ENCODE results near the gene ANKRD10.
A peak's percentile ranks its signal among the peaks of the same experiment; 100 is the strongest.

ANKRD10 gene

DNA sequence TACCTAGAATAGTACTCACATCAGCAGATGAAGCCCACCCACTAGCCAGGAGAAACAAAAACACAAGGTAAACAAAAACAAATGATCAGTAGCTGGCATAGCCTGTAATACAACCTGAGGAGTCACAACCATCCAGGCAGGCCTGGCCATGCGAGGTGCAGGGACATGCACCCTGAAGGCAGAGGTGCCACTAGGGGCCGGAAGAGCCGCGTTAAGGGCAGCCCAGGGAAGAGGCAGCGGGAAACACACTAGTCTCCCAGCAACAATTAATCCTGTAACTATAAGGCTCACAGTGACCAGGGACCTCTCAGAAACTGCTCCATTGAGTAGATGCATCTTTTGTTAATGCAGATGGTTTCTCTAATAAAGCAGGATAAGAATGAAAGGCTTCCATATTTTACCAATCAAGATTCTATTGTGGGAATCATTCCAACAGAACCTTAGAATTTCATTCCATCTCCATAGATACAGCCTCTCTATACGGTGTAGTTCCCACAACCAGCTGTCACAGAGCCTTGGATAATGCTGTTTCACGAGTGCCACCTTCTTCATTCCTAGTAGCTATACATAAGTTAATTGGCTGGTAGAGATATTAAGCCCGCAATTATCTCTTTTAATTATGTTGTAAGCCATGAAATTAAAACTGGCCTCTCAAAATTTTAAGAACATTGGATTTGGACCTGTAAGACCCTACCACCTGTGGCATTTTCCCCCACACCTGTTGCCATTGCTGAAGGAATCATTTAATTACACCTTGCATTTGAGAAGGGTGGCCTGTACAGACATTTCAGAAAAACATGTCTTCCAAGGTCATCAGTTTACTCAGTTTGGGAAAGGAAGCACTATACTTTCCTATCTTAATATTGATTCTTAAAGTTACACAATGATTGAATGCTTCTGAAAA, 28.7 kb downstream of the ANKRD10 start:
- no peak for DNase-seq (ENCODE audit: low read depth in 2 of 2)

GRCh38 chr13:110885516-110885915, 29.4 kb downstream of the ANKRD10 start:
- DNase-seq (ENCODE audit: low read depth in 2 of 2): no peak

GRCh38 chr13:110884517-110884916, 30.4 kb downstream of the ANKRD10 start:
- no peak for DNase-seq (ENCODE audit: low read depth in 2 of 2)

DNA sequence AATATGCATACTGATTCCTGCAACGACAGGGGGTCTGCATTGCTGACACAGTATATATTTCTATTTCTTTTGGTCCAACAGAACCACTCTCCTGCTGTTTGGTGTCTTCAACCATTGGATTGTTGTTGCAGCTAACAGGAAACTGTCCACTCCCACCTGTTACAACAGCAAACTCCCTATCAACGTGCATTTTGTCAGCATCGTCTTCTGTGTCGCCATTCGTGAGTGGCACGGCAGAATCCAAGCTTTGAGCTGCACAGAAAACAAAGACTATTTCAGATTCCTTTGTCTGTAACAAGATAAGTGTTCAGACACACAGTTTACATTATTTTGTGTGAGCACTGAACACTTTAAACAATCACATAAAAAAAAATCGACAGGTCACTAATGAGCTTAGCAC, 31.3 kb downstream of the ANKRD10 start:
- DNase-seq (ENCODE audit: low read depth in 2 of 2): no peak

DNA sequence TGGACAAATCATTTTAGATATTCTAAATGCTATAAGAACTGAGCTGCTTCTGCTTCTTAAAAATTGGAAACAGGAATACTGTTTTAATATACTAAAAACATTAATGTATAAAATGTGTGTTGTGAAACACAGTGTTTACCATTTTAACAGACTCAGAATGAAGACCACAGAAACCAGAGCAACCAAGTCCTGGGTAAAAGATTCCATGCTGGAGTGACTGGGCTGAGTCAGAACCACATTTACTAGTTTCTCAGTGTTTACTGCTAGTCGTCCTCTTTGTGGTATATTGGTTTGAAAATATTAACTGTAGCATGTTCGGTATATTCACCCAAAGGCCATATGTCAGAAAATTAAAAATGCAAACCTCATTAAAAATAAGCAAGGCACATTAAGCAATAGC, 31.9 kb downstream of the ANKRD10 start:
- no peak for DNase-seq (ENCODE audit: low read depth in 2 of 2)

DNA sequence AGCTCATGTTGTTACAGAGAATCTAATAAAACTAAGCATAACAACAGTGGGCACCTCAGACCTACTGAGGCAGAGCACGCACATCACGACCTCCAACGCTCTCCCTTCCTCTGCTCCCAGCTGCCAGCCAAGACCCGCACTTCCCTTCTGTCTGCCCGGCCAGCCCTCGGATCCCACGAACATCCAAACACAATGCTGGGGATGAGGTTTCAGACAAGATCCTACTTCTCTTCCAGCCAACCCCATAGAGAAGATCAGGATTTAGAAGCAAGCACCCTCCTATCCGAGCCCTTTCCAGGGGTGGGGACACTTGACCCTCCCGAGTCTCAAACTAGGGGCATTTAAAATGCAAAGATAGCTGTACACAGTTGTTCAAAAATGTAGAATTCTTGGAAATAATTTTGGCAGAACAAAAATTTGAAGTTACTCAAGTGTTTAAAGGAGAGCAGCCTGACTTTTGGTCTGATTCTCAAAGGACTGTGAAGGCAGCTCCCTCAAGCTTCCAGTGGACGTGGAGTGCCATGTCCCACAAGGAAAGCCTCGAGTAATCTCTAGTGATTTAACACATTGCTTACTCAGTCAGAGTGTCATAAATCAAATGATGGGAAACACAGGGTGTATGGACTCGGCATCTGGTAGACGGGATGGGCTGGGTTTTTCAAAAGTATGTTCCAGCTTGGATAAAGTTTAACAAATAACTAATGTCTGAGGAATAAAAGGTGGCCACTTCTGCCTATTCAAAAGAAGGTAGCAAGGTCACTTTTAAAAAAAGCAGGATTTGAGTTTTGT, 32.8 kb downstream of the ANKRD10 start:
- no peak for DNase-seq (ENCODE audit: low read depth in 2 of 2)

DNA sequence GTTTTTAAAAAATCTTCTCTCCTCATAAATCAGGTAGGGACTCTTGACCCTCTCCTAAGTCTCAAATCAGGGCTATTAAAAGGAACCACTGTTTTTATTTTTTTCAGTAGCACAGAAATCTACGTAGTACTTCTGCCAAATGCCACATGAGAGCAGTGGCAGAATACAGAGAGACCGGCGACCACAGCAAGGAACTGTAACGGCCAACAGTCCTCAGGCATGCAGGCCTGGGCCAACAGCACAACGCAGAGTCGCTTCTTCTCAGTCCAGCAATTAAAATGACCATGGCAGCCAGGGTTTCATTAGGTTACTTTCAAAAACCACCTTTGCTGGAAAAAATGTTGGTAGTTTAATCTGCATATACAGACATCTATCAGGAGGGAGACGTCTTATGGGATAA, 34.2 kb downstream of the ANKRD10 start:
- DNase-seq (ENCODE audit: low read depth in 2 of 2): no peak

GRCh38 chr13:110879482-110879881, 35.4 kb downstream of the ANKRD10 start:
- no peak for DNase-seq (ENCODE audit: low read depth in 2 of 2)

DNA sequence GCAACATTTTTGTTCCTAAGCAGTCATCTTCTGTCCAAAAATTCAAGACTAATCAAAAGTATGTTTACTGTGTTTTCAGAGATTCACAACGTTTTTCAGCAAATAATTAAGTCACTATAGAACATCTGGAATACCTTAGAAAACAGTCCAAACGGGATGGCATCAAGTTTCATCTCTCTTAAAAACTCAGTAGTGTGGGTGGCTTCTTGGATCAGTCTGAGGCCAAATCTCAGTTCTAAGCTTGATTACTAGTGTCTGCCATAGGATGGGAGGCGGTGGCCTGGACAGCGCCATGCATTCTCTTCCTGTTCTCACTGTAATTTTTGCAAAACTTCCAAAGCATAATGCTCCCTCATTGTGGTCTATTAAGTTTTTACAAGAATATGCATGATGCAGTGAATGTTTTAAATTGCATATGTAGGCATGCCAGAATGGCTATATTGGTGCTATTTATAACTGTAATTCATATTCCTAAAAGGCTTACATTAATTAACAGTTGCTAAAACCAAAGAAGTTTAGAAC, 37.1 kb downstream of the ANKRD10 start:
- DNase-seq (ENCODE audit: low read depth in 2 of 2): no peak

DNA sequence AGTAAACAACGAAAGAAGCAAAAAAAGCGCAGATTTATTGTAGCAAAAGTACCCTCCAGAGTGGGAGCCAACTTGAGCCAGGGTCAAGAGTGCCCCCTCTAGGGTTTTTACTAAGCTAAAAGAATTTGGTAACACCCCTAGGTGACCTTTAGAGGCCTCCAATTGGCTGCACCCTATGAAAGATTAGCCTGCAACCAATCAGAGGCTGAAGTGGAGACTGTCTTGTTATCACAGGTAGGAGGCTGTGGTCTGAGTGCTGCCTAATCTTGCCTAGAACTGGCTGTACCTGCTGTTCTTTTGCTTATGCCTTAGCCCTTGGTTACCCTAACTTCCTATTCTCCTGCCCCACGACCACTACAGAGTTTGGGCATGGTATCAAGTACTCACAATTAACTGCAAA, 38.3 kb downstream of the ANKRD10 start:
- DNase-seq (ENCODE audit: low read depth in 2 of 2): no peak

GRCh38 chr13:110875241-110875640, 39.6 kb downstream of the ANKRD10 start:
- DNase-seq (ENCODE audit: low read depth in 2 of 2): no peak

DNA sequence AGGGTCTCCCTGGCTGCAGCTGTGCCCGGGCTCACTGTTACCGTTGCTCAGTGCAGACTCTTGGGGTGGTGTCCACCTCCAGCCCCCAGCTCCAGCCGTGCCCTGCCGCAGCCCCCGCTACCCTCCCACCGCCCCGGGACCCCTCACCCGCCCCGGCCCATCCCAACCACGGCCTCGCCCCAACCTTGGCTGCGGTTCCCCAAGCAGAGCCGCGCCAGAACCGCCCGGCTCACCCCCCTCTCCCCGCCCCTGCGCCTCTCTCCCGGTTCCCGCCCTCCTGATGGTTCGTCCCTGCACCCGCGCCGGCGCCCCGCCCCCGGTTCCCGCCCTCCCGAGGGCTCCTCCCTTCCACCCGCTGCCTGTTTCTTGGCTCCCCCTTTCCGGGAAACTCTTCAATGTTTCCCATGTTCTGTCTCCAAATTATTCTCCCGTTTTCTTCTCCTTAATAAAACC, 40.3 kb downstream of the ANKRD10 start:
- DNase-seq (ENCODE audit: low read depth in 2 of 2): peak; percentile 41 to 59

DNA sequence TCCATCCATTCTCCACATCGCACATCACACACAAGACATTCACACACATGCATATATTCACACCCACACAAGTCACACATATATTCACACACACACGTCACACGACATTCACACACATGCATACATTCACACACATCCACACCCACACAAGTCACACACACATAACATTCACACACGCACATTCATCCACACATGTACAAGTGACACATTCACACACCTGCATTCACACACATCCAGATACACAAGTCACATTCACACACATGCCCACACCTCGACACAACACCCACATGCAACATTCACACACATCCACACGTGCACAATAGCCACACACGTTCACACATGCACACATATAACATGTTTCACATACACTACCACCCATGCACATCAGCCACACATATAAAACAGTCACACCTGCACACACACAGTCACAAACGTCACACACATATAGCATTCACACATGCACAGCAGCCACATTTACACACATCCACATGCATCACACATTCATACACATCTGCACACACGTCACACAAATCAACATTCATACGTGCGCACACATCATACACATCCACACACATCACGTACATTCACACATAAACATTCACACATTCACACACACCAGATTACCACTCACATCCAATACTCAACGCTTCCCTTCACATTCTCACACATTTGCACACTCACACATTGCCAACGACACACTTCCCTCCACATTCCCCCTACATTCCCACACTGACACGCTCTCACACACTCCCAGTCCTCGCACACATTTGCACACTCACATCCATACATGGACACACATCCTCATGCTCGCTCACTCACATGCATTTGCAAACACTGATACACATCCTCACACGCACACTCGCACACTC, 41.0 kb downstream of the ANKRD10 start:
- no peak for DNase-seq (ENCODE audit: low read depth in 2 of 2)

DNA sequence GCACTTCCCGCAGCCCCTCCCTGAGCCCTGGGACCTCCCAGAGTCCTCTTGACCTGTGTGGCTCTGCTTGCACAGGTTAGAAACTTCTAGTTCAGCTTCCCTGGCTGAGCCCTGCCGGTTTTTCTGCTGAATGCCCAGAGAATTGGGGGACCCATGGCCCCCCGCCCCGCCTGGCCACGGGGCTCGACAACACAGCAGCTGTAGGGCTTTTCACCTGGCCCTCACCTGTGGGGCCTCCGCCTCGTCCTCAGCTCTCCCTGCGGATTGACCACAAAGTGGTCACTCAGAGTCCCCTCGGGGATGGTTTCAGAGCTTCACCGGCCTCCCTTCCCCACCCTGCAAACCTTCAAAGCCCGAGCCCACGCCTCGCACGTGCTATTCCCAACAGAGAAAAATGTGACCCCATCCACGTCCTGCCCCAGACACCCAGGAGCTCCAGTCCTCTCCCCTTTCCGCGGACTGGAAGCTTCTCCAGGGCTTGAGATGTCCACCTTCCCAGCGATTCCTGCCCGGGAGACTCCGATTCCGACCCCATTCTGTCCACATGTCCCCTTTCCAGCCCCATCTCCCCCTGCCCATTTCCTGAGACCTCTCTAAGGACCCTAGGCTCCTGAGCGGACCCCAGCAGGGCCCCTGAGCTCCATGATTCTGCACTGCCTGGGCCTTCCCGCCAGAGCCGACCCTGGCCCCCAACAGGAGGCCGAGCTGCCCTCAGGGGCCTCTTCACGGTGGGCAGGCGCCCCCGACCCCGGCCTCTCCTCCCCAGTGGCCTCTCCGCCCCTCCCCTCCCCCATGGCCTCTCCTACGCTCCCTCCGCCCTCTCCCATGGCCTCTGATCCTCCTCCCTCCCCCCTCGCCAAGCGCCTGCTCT, 41.9 kb downstream of the ANKRD10 start:
- DNase-seq (ENCODE audit: low read depth in 2 of 2): no peak

GRCh38 chr13:110872034-110872767, 42.7 kb downstream of the ANKRD10 start:
- no peak for DNase-seq (ENCODE audit: low read depth in 2 of 2)

DNA sequence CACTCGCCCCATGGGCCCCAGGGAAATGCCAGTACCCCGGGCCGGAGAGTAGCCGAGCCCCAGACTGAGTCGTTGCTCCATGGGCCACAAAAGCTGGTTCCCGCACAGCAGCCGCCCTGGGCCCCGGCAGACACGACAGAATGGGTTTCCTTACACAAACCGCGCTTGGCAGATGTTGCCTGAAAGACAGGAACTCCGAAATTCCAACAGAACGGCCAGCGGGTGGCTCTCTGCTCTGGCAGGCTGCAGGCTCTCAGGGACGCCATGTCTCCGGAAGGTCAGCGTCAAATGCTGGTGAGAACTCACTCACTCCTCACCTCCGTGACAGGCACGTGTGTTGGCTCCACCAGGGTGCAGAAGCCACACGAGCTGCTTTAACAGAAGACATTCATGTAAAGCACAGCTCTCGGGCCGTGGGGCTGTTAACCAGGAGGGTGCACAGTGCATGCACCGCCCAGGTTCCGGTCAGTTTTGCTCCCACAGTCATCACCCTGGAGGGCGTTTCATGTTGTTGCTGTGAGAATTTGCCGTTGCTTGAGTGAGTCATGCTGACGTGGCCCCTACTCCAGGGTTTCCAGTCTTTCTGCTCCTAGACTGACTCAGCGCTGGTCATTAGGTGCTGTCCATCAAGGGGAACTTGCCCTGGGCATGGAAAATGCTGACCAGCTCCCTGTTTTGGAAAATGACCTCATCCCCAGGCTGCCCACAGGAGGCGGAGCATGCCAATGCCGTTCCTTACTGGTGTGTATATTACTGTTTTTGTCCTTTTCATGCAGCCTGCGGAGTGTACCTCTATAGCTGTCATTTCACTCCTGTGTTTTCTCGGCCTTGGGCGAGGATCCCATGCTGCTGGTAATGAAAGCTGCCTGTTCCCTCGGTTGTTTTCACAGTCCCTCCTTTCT, 44.8 kb downstream of the ANKRD10 start:
- peak; percentile 12 to 18 for DNase-seq (ENCODE audit: low read depth in 2 of 2)

- no peak for DNase-seq (ENCODE audit: low read depth in 2 of 2)
Observed at GRCh38 chr13:110869231-110869804, 45.6 kb downstream of the ANKRD10 start.

GRCh38 chr13:110868720-110869119, 46.1 kb downstream of the ANKRD10 start:
- DNase-seq (ENCODE audit: low read depth in 2 of 2): no peak

DNA sequence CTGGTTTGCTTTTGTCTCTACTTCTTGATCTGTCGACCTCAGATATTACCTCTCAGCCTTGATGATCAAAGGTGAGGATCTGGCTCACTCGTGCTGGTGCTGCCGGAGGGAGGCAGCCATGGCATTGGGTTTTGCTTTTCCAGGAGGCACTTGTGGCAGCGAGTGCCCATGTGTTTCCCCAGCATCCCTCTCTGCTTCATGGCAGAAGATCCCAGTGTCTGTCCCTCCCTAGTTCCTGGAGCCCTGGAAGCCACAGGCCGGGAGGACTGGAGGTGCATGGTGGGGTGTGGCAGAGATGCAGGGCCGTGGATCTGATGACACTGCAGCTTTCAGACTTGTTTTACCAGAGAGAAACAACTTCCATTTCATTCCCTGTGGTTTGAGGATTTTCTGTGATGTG, 47.5 kb downstream of the ANKRD10 start:
- no peak for DNase-seq (ENCODE audit: low read depth in 2 of 2)
